ENCODE results near the gene HRH1.
A peak's percentile ranks its signal among the peaks of the same experiment; 100 is the strongest.
"Not testable (repeated sequence)": the region's sequence is repeated elsewhere in the genome, so short reads cannot be mapped to it uniquely, and the experiment has no call there.

HRH1 gene, protein sequence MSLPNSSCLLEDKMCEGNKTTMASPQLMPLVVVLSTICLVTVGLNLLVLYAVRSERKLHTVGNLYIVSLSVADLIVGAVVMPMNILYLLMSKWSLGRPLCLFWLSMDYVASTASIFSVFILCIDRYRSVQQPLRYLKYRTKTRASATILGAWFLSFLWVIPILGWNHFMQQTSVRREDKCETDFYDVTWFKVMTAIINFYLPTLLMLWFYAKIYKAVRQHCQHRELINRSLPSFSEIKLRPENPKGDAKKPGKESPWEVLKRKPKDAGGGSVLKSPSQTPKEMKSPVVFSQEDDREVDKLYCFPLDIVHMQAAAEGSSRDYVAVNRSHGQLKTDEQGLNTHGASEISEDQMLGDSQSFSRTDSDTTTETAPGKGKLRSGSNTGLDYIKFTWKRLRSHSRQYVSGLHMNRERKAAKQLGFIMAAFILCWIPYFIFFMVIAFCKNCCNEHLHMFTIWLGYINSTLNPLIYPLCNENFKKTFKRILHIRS

GRCh38 chr3:11154036-11154952, at the start of gene HRH1:
HRH1 (plus strand) TSS chr3:11154493; CDS start chr3:11259038, 104,545 bp downstream.
- no peak for DNase-seq (ENCODE audit: low spot score)
- H3K4me3 ChIP-seq, result peak within 1 kb of the TSS; percentile 87
- TF ChIP-seq, protein P1, sequence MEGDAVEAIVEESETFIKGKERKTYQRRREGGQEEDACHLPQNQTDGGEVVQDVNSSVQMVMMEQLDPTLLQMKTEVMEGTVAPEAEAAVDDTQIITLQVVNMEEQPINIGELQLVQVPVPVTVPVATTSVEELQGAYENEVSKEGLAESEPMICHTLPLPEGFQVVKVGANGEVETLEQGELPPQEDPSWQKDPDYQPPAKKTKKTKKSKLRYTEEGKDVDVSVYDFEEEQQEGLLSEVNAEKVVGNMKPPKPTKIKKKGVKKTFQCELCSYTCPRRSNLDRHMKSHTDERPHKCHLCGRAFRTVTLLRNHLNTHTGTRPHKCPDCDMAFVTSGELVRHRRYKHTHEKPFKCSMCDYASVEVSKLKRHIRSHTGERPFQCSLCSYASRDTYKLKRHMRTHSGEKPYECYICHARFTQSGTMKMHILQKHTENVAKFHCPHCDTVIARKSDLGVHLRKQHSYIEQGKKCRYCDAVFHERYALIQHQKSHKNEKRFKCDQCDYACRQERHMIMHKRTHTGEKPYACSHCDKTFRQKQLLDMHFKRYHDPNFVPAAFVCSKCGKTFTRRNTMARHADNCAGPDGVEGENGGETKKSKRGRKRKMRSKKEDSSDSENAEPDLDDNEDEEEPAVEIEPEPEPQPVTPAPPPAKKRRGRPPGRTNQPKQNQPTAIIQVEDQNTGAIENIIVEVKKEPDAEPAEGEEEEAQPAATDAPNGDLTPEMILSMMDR (IDR thresholded peaks at IDR 0.05), result no peak
- H3K27ac ChIP-seq, result peak within 1 kb of the TSS; percentile 82 to 92

DNA sequence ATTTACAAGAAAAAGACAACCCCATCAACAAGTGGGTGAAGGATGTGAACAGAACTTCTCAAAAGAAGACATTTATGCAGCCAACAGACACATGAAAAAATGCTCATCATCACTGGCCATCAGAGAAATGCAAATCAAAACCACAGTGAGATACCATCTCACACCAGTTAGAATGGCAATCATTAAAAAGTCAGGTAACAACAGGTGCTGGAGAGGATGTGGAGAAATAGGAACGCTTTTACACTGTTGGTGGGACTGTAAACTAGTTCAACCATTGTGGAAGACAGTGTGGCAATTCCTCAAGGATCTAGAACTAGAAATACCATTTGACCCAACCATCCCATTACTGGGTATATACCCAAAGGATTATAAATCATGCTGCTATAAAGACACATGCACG, 41.0 kb upstream of the HRH1 start:
- H3K27ac ChIP-seq; DNase-seq (ENCODE audit: low spot score); H3K4me3 ChIP-seq: not testable (repeated sequence)

DNA sequence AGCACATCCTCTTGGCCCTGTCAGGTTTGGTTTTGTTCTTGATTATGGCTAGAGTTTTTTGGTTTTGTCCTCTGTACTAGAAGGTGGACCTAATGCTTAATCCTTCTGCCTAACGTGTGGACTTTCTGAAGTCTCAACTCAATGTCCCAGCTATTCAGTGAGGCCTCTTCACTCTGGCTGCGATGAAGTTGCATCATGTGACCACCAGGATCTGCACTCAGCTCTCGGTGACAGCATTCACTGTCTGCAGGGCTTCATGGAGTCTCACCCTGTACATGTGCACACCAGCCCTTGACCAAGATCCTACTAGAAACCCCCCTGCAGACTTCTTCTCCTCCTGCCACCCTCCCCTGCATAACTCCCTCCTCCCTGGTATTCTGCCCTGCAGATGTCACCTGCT, 38.7 kb upstream of the HRH1 start:
- Histone ChIP-seq H3K27ac (no peak overlapping the region), H3K4me3 (no peak overlapping the region)
- no peak for DNase-seq (ENCODE audit: low spot score)
- TF ChIP-seq, protein P1 (IDR thresholded peaks at IDR 0.05), result no peak

GRCh38 chr3:11116336-11117059, 37.8 kb upstream of the HRH1 start:
- no peak overlapping the region for H3K27ac ChIP-seq
- DNase-seq (ENCODE audit: low spot score), result no peak
- H3K4me3 ChIP-seq, result no peak overlapping the region
- TF ChIP-seq, protein P1 (IDR thresholded peaks at IDR 0.05), result no peak

DNA sequence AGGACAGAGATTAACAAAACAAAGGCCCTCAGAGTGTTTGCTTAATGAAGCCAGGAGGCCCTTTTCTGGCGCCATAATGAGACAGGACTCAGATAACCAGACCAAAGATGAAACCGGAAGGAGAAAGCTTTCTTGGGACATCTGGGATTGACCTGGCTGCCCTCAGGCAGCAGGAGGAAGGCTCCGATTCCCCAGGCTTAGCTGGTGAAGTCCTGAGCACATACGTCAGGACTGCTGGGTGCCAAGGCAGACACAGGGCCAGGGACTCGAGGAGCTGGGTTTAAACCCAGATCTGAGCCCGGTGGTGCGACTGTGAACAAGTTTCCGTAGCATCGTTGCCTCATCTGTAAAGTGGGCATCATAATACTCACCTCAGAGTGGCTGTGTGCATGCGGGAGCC, 36.7 kb upstream of the HRH1 start:
- no peak overlapping the region for H3K27ac ChIP-seq

GRCh38 chr3:11118181-11118682, 36.1 kb upstream of the HRH1 start:
- Histone ChIP-seq H3K4me3 (no peak overlapping the region), H3K27ac (no peak overlapping the region)
- DNase-seq (ENCODE audit: low spot score), result no peak
- TF ChIP-seq, protein P1 (IDR thresholded peaks at IDR 0.05), result no peak

More for the DNA sequence above, 36.7 kb upstream of the HRH1 start:
- TF ChIP-seq, protein P1 (IDR thresholded peaks at IDR 0.05), result no peak
- DNase-seq (ENCODE audit: low spot score), result no peak
- no peak overlapping the region for H3K4me3 ChIP-seq
